Astrocyte of the spinal cord (primary cell): ENCODE measurements around the gene CD276.

Source experiments
- DNase-seq: peaks from one replicate; pipeline ENCODE4 v3.0.0; 2011; ENCODE audit warnings: low read depth, low spot score
- H3K4me3 ChIP-seq: 2 replicates; pipeline ENCODE4 v1.5.1; 2011; ENCODE audit warnings: low read depth, mild to moderate bottlenecking, low read length, moderate library complexity
- CTCF ChIP-seq: IDR thresholded peaks from 2 replicates; pipeline ENCODE4 v1.5.1; 2012; ENCODE audit warnings: low read depth, mild to moderate bottlenecking, low read length, inconsistent platforms
- in situ Hi-C: cut with HindIII; loops from 2 replicates; pipeline ENCODE4 v1.10.0; 2017; ENCODE audit warnings: low sequenced_read_pairs

The CD276 gene

GRCh38 chr15:73709241-73709640, 25.1 kb downstream of the CD276 start:
- no peak for TF ChIP-seq CTCF
- DNase-seq, result no peak
- in situ Hi-C loops, result no loop called here
- H3K4me3 ChIP-seq, result no peak overlapping the region

- no peak overlapping the region for H3K4me3 ChIP-seq
- in situ Hi-C loops, result no loop called here
- DNase-seq, result no peak
- no peak for TF ChIP-seq CTCF
These were observed 25.5 kb downstream of the CD276 start for GRCh38 chr15:73709686-73710085.

- no peak for DNase-seq
- in situ Hi-C loops, result no loop called here
- H3K4me3 ChIP-seq, result no peak overlapping the region
- TF ChIP-seq CTCF, result no peak
These were observed 26.1 kb downstream of the CD276 start for GRCh38 chr15:73710321-73710720.

GRCh38 chr15:73711526-73711925, 27.3 kb downstream of the CD276 start:
- in situ Hi-C loops, result no loop called here
- no peak for TF ChIP-seq CTCF
- H3K4me3 ChIP-seq, result no peak overlapping the region
- DNase-seq, result no peak

- TF ChIP-seq CTCF, result peak; percentile 16
- no peak overlapping the region for H3K4me3 ChIP-seq
- in situ Hi-C loops, result no loop called here
- no peak for DNase-seq
These were observed 27.9 kb downstream of the CD276 start for GRCh38 chr15:73712107-73712506.

- TF ChIP-seq CTCF, result no peak
- no peak for DNase-seq
- in situ Hi-C loops, result no loop called here
- no peak overlapping the region for H3K4me3 ChIP-seq
These were observed 30.6 kb downstream of the CD276 start for GRCh38 chr15:73714695-73715301.

GRCh38 chr15:73715417-73715816, 31.2 kb downstream of the CD276 start:
- DNase-seq, result no peak
- TF ChIP-seq CTCF, result no peak
- no peak overlapping the region for H3K4me3 ChIP-seq
- in situ Hi-C loops, result no loop called here
